SH-SY5Y (cell line): ENCODE results near the gene ENOX1.

ENCODE experiments used
- GATA2 ChIP-seq: IDR thresholded peaks from 2 replicates; pipeline ENCODE4 v1.6.1; 2011; ENCODE audit warnings: mild to moderate bottlenecking, low read depth, low read length
- GATA3 ChIP-seq: IDR thresholded peaks from 2 replicates; pipeline ENCODE4 v1.6.1; 2011; ENCODE audit warnings: low read depth, mild to moderate bottlenecking, low read length, moderate library complexity

- TF ChIP-seq GATA2 (no peak), GATA3 (no peak)
Measured at GRCh38 chr13:43232144-43232872, 554.5 kb downstream of the ENOX1 start.
